Thyroid gland (tissue), 4 donors: ENCODE data around the gene ABCC1.

Experiments
- POLR2A ChIP-seq, 2 donors: fragments of 450-650 bp; IDR thresholded peaks; one replicate each; pipeline ENCODE4 v1.6.1; 2017; ENCODE audit warnings: antibody characterized with exemption in 2 of 2, mild to moderate bottlenecking in 2 of 2, moderate library complexity in 1 of 2
- TF ChIP-seq, protein P1 (sequence below), 6 experiments: fragments of 200-600 bp in 3 of 6; fragments of 450-650 bp in 3 of 6; sonication (generic) in 3 of 6; IDR thresholded peaks; one replicate each; pipeline ENCODE4 v1.5.1; 2016 to 2019; ENCODE audit warnings: antibody characterized with exemption in 6 of 6, mild to moderate bottlenecking in 2 of 6, inconsistent platforms in 1 of 6, moderate library complexity in 1 of 6

DNA sequence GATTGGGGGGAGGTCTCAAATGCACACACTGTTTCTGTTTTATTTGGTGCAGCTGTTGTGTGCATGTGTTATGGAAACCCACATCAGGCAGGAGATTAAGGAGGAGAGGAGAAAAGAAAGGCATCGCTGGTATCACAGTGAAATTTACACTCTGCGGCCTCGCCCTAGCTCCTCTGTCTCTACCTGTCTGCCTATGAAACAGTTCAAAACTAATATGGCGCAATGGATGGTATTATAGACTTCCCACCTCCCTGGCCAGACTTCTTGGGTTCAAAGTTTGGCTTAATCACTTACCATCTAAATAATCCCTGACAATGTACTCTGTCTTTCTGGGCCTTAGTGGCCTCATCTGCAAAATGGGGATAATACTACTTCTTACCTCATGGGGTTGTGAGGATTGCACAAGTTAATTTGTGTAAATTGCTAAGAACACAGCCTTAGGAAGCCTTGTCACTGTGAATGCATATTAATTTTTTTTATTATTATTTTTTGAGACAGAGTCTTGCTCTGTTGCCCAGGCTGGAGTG, 1.4 kb upstream of the ABCC1 start:
- TF ChIP-seq, protein P1, sequence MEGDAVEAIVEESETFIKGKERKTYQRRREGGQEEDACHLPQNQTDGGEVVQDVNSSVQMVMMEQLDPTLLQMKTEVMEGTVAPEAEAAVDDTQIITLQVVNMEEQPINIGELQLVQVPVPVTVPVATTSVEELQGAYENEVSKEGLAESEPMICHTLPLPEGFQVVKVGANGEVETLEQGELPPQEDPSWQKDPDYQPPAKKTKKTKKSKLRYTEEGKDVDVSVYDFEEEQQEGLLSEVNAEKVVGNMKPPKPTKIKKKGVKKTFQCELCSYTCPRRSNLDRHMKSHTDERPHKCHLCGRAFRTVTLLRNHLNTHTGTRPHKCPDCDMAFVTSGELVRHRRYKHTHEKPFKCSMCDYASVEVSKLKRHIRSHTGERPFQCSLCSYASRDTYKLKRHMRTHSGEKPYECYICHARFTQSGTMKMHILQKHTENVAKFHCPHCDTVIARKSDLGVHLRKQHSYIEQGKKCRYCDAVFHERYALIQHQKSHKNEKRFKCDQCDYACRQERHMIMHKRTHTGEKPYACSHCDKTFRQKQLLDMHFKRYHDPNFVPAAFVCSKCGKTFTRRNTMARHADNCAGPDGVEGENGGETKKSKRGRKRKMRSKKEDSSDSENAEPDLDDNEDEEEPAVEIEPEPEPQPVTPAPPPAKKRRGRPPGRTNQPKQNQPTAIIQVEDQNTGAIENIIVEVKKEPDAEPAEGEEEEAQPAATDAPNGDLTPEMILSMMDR (IDR thresholded peaks at IDR 0.05): no peak
- TF ChIP-seq POLR2A (IDR thresholded peaks at IDR 0.05): no peak
